ENCODE measurements around the gene KCNN2.

KCNN2 gene

GRCh38 chr5:114417519-114417918 is 55.6 kb downstream of the KCNN2 start:
- no peak for TF ChIP-seq CTCF (IDR thresholded peaks at IDR 0.05; ENCODE audit: insufficient read depth, low read length)
- TF ChIP-seq SPI1 (IDR thresholded peaks at IDR 0.05; ENCODE audit: borderline replicate concordance, low read depth) = no peak
- TF ChIP-seq POLR2AphosphoS5 (IDR thresholded peaks at IDR 0.05; ENCODE audit: low read depth) = no peak
- no peak for TF ChIP-seq REST (IDR thresholded peaks at IDR 0.05; ENCODE audit: insufficient replicate concordance, low read depth)
- no peak for TF ChIP-seq GABPA (IDR thresholded peaks at IDR 0.05; ENCODE audit: low read depth)
- H3K27me3 ChIP-seq (ENCODE audit: insufficient read depth, poor library complexity, severe bottlenecking) = no peaks in the 10 kb centered on the region
- H3K27ac ChIP-seq (replicated peaks) = peak overlapping the region; percentile 83; the same call in 1 of the 2 replicates
- no peak for DNase-seq (ENCODE audit: low read depth in 1 of 2, low spot score in 1 of 2)
- no peak overlapping the region for H3K4me3 ChIP-seq (replicated peaks; ENCODE audit: insufficient read depth, low read length)

GRCh38 chr5:114418176-114419066 is 56.6 kb downstream of the KCNN2 start:
- Histone ChIP-seq H3K27ac (replicated peaks) (peak overlapping the region; percentile 83), H3K27me3 (ENCODE audit: insufficient read depth, poor library complexity, severe bottlenecking) (no peaks in the 10 kb centered on the region), H3K4me3 (replicated peaks; ENCODE audit: insufficient read depth, low read length) (no peak overlapping the region)
- TF ChIP-seq CTCF (IDR thresholded peaks at IDR 0.05; ENCODE audit: insufficient read depth, low read length) (no peak), REST (IDR thresholded peaks at IDR 0.05; ENCODE audit: insufficient replicate concordance, low read depth) (no peak), POLR2AphosphoS5 (IDR thresholded peaks at IDR 0.05; ENCODE audit: low read depth) (no peak), SPI1 (IDR thresholded peaks at IDR 0.05; ENCODE audit: borderline replicate concordance, low read depth) (peak; percentile 84)
- DNase-seq (ENCODE audit: low read depth in 1 of 2, low spot score in 1 of 2) = peak in 1 of 2 experiments; percentile 63

- TF ChIP-seq REST (IDR thresholded peaks at IDR 0.05; ENCODE audit: insufficient replicate concordance, low read depth) (no peak), POLR2AphosphoS5 (IDR thresholded peaks at IDR 0.05; ENCODE audit: low read depth) (no peak), SPI1 (IDR thresholded peaks at IDR 0.05; ENCODE audit: borderline replicate concordance, low read depth) (no peak), GABPA (IDR thresholded peaks at IDR 0.05; ENCODE audit: low read depth) (no peak), CTCF (IDR thresholded peaks at IDR 0.05; ENCODE audit: insufficient read depth, low read length) (no peak)
- Histone ChIP-seq H3K27me3 (ENCODE audit: insufficient read depth, poor library complexity, severe bottlenecking) (no peaks in the 10 kb centered on the region), H3K4me3 (replicated peaks; ENCODE audit: insufficient read depth, low read length) (no peak overlapping the region), H3K27ac (replicated peaks) (peak overlapping the region; percentile 83)
- DNase-seq (ENCODE audit: low read depth in 1 of 2, low spot score in 1 of 2) = no peak
Observed at GRCh38 chr5:114419067-114419388, 57.2 kb downstream of the KCNN2 start.
